Mesothelial cell of epicardium (in vitro differentiated cells): ENCODE data around the gene SLC35B2. TPM values are rescaled to one million over a fixed set of nuclear protein-coding genes. Genes with fewer than 3 reads are reported as not detected.

Experiments
- DNase-seq, 2 experiments: peaks; one replicate each; pipeline ENCODE4 v3.0.0; 2021; ENCODE audit warnings: low spot score in 2 of 2; ENCODE audit not compliant: unreplicated experiment in 2 of 2
- H3K27ac Mint-ChIP-seq: 2 replicates; pipeline ENCODE4 v1.8.0; 2021; ENCODE audit warnings: mixed read lengths
- H3K27me3 Mint-ChIP-seq: 2 replicates; pipeline ENCODE4 v1.8.0; 2021; ENCODE audit warnings: low read depth, mixed read lengths
- H3K36me3 Mint-ChIP-seq: 2 replicates; pipeline ENCODE4 v1.8.0; 2021; ENCODE audit warnings: mixed read lengths
- H3K4me1 Mint-ChIP-seq: 2 replicates; pipeline ENCODE4 v1.8.0; 2021; ENCODE audit warnings: mixed read lengths
- H3K4me3 Mint-ChIP-seq: 2 replicates; pipeline ENCODE4 v1.8.0; 2021; ENCODE audit warnings: mild to moderate bottlenecking, moderate library complexity, mixed read lengths
- H3K9me3 Mint-ChIP-seq: 2 replicates; pipeline ENCODE4 v1.8.0; 2021; ENCODE audit warnings: mixed read lengths
- CTCF ChIP-seq: fragments of 200-600 bp; sonication (generic); IDR thresholded peaks from one replicate; pipeline ENCODE4 v1.5.0; 2021; ENCODE audit warnings: antibody characterized with exemption; ENCODE audit not compliant: unreplicated experiment
- total RNA-seq: library from RNA; stranded (reverse); gene quantifications from 3 replicates; pipeline ENCODE4 v1.2.1, GENCODE V29; 2021

The SLC35B2 gene
- total RNA-seq, 1 donor from 2014 or later: 38.2 TPM

- no peak overlapping the region for H3K27ac Mint-ChIP-seq
Measured at GRCh38 chr6:44298055-44298803, 40.9 kb upstream of the SLC35B2 start.

GRCh38 chr6:44297063-44298038, 40.0 kb upstream of the SLC35B2 start:
- no peak overlapping the region for H3K27ac Mint-ChIP-seq

More at GRCh38 chr6:44298055-44298803, 40.9 kb upstream of the SLC35B2 start:
- H3K36me3 Mint-ChIP-seq: peaks cover 18% of the 10 kb centered on the region
- H3K27me3 Mint-ChIP-seq: peaks cover 56% of the 10 kb centered on the region
- H3K4me1 Mint-ChIP-seq: peaks cover 5% of the 10 kb centered on the region
- H3K9me3 Mint-ChIP-seq: no peaks in the 10 kb centered on the region
- peak overlapping the region; percentile 54 for H3K4me3 Mint-ChIP-seq
- no peak for DNase-seq
- TF ChIP-seq CTCF: no peak

GRCh38 chr6:44294832-44295791, 37.8 kb upstream of the SLC35B2 start:
- no peak overlapping the region for H3K4me3 Mint-ChIP-seq
- no peak overlapping the region for H3K27ac Mint-ChIP-seq
- H3K9me3 Mint-ChIP-seq: no peaks in the 10 kb centered on the region
- peaks cover 5% of the 10 kb centered on the region for H3K4me1 Mint-ChIP-seq
- peaks cover 87% of the 10 kb centered on the region for H3K27me3 Mint-ChIP-seq
- DNase-seq: no peak
- H3K36me3 Mint-ChIP-seq: peaks cover 3% of the 10 kb centered on the region
- no peak for TF ChIP-seq CTCF

More at GRCh38 chr6:44297063-44298038, 40.0 kb upstream of the SLC35B2 start:
- Mint-ChIP-seq H3K4me3 (peak overlapping the region; percentile 57), H3K36me3 (peaks cover 15% of the 10 kb centered on the region), H3K9me3 (no peaks in the 10 kb centered on the region), H3K27me3 (peaks cover 65% of the 10 kb centered on the region), H3K4me1 (peaks cover 5% of the 10 kb centered on the region)
- peak; percentile 57 to 78 for DNase-seq
- no peak for TF ChIP-seq CTCF

- no peak for TF ChIP-seq CTCF
- Mint-ChIP-seq H3K9me3 (no peaks in the 10 kb centered on the region), H3K27me3 (peaks cover 90% of the 10 kb centered on the region), H3K36me3 (no peaks in the 10 kb centered on the region), H3K4me3 (no peak overlapping the region), H3K27ac (no peak overlapping the region), H3K4me1 (peaks cover 4% of the 10 kb centered on the region)
- DNase-seq: no peak
Measured at GRCh38 chr6:44292661-44293365, 35.5 kb upstream of the SLC35B2 start.
